Measurements from ENCODE around the gene RGS4.

- no peak for TF ChIP-seq EZH2 (IDR thresholded peaks at IDR 0.05; ENCODE audit: low read length)
- TF ChIP-seq, protein P1, sequence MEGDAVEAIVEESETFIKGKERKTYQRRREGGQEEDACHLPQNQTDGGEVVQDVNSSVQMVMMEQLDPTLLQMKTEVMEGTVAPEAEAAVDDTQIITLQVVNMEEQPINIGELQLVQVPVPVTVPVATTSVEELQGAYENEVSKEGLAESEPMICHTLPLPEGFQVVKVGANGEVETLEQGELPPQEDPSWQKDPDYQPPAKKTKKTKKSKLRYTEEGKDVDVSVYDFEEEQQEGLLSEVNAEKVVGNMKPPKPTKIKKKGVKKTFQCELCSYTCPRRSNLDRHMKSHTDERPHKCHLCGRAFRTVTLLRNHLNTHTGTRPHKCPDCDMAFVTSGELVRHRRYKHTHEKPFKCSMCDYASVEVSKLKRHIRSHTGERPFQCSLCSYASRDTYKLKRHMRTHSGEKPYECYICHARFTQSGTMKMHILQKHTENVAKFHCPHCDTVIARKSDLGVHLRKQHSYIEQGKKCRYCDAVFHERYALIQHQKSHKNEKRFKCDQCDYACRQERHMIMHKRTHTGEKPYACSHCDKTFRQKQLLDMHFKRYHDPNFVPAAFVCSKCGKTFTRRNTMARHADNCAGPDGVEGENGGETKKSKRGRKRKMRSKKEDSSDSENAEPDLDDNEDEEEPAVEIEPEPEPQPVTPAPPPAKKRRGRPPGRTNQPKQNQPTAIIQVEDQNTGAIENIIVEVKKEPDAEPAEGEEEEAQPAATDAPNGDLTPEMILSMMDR (optimal IDR thresholded peaks at IDR 0.05 in 1 of 3, IDR thresholded peaks at IDR 0.05 in 1 of 3, conservative IDR thresholded peaks at IDR 0.05 in 1 of 3; ENCODE audit: extremely low read depth in 1 of 3, insufficient read depth in 2 of 3, low read length in 3 of 3) = no peak
Observed at GRCh38 chr1:163085904-163086268, 16.7 kb downstream of the RGS4 start.

Data from keratinocyte (primary cell).